ENCODE data around the gene HOMER2. TPM values are rescaled to one million over a fixed set of nuclear protein-coding genes. Genes with fewer than 3 reads are reported as not detected.

HOMER2 gene
- total and polyA plus RNA-seq, 2 of the 13 experiments (the other 11 are each of a cell fraction or from before 2014, with no cell fraction given), result 12.9 to 14.1 TPM

- 0 out of 2 replicates have a peak, but pooled peaks have one; percentile 23 for TF ChIP-seq ARNT2 (CRISPR knock-in tag; IDR thresholded peaks at IDR 0.05; ENCODE audit: low read depth)
- 0 out of 2 replicates have a peak, but pooled peaks have one; percentile 33 for TF ChIP-seq KDM3A (CRISPR knock-in tag; IDR thresholded peaks at IDR 0.05; ENCODE audit: low read depth)
- peak; percentile 17; the same call in 1 of the 2 replicates for TF ChIP-seq HDAC2 (CRISPR knock-in tag; IDR thresholded peaks at IDR 0.05)
- TF ChIP-seq LCORL (IDR thresholded peaks at IDR 0.05), result no peak
- TF ChIP-seq LCORL (CRISPR knock-in tag; IDR thresholded peaks at IDR 0.05), result peak; percentile 42; the same call in 1 of the 2 replicates
- peak; percentile 86 for TF ChIP-seq ZNF644 (CRISPR knock-in tag; IDR thresholded peaks at IDR 0.05; ENCODE audit: low read depth)
- peak; percentile 48; the same call in 1 of the 2 replicates for TF ChIP-seq TCF7 (IDR thresholded peaks at IDR 0.05; ENCODE audit: low read depth)
- peak; percentile 60 for TF ChIP-seq BCL6 (CRISPR knock-in tag; IDR thresholded peaks at IDR 0.05)
- TF ChIP-seq ZSCAN25 (CRISPR knock-in tag; IDR thresholded peaks at IDR 0.05), result peak; percentile 61; the same call in 1 of the 2 replicates
- peak; percentile 61; the same call in 1 of the 2 replicates for TF ChIP-seq ZGPAT (CRISPR knock-in tag; IDR thresholded peaks at IDR 0.05)
- TF ChIP-seq TARDBP (CRISPR knock-in tag; IDR thresholded peaks at IDR 0.05), result peak; percentile 61; the same call in 1 of the 2 replicates
- TF ChIP-seq RARG (CRISPR knock-in tag; IDR thresholded peaks at IDR 0.05; ENCODE audit: low read depth), result no peak
- no peak for TF ChIP-seq ZSCAN30 (CRISPR knock-in tag; IDR thresholded peaks at IDR 0.05)
- peak; percentile 91 for TF ChIP-seq RARA (CRISPR knock-in tag; IDR thresholded peaks at IDR 0.05)
- TF ChIP-seq, protein P1, sequence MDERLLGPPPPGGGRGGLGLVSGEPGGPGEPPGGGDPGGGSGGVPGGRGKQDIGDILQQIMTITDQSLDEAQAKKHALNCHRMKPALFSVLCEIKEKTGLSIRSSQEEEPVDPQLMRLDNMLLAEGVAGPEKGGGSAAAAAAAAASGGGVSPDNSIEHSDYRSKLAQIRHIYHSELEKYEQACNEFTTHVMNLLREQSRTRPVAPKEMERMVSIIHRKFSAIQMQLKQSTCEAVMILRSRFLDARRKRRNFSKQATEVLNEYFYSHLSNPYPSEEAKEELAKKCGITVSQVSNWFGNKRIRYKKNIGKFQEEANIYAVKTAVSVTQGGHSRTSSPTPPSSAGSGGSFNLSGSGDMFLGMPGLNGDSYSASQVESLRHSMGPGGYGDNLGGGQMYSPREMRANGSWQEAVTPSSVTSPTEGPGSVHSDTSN (CRISPR knock-in tag; IDR thresholded peaks at IDR 0.05), result no peak
- TF ChIP-seq ARID4A (CRISPR knock-in tag; IDR thresholded peaks at IDR 0.05; ENCODE audit: borderline replicate concordance), result no peak
- 0 out of 2 replicates have a peak, but pooled peaks have one; percentile 33 for TF ChIP-seq SSRP1 (CRISPR knock-in tag; IDR thresholded peaks at IDR 0.05)
- TF ChIP-seq, protein P2, sequence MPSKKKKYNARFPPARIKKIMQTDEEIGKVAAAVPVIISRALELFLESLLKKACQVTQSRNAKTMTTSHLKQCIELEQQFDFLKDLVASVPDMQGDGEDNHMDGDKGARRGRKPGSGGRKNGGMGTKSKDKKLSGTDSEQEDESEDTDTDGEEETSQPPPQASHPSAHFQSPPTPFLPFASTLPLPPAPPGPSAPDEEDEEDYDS (CRISPR knock-in tag; IDR thresholded peaks at IDR 0.05), result peak; percentile 43; the same call in 1 of the 2 replicates
- peak; percentile 63 for TF ChIP-seq ZNF331 (CRISPR knock-in tag; IDR thresholded peaks at IDR 0.05)
- TF ChIP-seq U2AF1 (optimal IDR thresholded peaks at IDR 0.05; ENCODE audit: low read depth, low read length), result no peak
- peak; percentile 51 for TF ChIP-seq ASH2L (IDR thresholded peaks at IDR 0.05; ENCODE audit: insufficient read length, low read depth, low read length)
- peak; percentile 78 for TF ChIP-seq MIXL1 (CRISPR knock-in tag; IDR thresholded peaks at IDR 0.05)
- TF ChIP-seq ZKSCAN8 (CRISPR knock-in tag; IDR thresholded peaks at IDR 0.05; ENCODE audit: borderline replicate concordance), result peak; percentile 45; the same call in 1 of the 2 replicates
- TF ChIP-seq NCOR1 (IDR thresholded peaks at IDR 0.05; ENCODE audit: borderline replicate concordance, low read length), result peak; percentile 72; the same call in 1 of the 2 replicates
Observed at GRCh38 chr15:82919231-82919886, 33.2 kb downstream of the HOMER2 start (continued).
